Measurements from ENCODE around the gene PXN.
A peak's percentile ranks its signal among the peaks of the same experiment; 100 is the strongest.

PXN gene

DNA sequence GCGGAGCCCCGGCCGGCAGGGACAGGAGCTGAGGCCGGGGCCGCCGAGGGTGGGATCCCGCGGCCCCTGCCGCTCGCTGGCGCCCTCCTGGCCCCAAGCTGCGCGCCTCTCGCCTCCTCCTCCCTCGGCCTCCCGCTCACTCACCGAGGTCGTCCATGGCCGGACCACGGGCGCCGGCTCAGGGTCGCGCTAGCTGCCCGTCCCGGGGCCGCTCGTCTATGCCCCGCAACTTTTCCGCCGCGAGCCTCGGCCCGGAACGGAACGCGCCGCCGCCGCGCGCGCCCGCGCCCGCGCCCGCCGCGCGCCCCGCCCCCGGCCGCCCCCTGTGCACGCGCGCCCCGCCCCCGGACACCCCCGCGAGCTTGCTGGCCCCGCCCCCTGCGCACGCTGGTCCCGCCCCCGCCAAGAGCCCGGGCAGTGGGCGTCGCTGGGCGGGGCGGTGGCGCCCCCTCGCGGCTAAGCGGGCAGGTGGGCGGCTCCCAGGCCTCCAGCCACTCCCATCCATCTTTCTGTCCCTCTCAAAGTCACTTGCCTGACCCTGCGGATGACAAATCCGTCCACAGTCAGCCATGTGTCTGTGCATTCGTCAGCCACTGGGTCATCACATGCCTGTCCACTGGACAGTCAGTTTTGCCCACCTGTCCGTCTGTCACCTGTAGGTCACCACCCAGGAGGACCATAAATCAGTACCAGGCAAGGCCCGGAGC, at the start of gene PXN:
Gene PXN, minus strand, starts transcription at position 258 of the 707 bp plus-strand sequence. Its CDS starts 101 bp downstream, at position 157.
- DNase-seq: peak; percentile 64

DNA sequence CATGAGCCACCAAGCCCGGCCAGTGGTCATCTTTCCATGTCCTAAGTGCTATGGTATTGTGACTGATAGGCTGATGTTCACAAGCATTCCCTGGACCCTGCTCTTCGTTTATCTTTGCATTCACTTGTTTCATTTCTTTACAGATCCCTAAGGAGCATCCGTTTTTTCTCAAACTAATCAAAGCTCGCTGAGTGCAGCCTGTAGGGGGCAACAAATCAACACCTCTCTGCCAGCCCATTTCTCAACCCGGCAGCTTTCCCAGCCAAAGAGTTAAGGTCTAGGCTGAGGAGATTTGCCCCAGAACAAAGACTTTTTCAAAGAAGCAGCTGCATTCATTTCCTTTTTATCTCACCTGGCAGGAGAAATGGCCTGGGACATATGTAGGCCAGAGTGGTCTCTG, 48.7 kb upstream of the PXN start:
- no peak for DNase-seq

DNA sequence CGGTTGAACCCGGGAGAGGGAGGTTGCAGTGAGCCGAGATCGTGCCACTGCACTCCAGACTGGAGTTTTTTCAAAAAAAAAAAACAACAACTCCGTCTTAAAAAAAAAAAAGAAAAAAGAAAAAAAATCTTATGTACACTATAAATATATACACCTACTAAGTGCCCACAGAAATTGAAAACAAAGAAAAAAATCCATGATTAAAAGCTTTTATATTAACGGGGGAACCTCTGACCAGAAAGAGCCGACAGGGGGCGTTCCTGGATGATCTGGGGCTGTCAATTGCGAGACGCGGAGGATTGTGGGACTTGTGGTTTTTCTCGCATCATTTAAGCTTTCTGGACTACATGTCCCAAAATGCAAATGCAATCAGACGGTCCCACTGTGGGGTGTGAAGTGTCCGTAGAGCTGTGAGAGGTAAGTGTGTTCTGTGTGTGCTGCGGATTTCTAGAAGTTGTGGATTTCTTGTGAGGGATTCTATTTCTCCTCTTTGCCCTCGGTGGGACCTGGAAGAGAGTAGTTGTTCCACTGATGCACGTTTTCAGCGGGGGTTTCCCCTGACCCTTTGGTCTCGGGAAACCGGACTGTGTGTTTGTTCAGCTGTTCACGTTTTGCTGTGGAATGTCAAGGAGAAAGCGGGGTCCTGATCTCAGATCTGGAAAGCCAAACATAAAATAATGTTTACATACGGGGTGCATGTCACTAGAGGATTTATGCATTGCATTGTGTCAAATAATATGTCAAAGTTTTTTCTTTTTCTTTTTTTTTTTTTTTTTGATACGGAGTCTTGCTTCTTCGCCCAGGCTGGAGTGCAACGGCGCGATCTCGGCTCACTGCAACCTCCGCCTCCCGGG, 36.7 kb upstream of the PXN start, which contains the start of gene SIRT4:
Gene SIRT4, plus strand, starts transcription at position 360 of the 854 bp plus-strand sequence. CDS start 1,241 bp downstream, outside the sequence.
- DNase-seq: peak; percentile 87

DNA sequence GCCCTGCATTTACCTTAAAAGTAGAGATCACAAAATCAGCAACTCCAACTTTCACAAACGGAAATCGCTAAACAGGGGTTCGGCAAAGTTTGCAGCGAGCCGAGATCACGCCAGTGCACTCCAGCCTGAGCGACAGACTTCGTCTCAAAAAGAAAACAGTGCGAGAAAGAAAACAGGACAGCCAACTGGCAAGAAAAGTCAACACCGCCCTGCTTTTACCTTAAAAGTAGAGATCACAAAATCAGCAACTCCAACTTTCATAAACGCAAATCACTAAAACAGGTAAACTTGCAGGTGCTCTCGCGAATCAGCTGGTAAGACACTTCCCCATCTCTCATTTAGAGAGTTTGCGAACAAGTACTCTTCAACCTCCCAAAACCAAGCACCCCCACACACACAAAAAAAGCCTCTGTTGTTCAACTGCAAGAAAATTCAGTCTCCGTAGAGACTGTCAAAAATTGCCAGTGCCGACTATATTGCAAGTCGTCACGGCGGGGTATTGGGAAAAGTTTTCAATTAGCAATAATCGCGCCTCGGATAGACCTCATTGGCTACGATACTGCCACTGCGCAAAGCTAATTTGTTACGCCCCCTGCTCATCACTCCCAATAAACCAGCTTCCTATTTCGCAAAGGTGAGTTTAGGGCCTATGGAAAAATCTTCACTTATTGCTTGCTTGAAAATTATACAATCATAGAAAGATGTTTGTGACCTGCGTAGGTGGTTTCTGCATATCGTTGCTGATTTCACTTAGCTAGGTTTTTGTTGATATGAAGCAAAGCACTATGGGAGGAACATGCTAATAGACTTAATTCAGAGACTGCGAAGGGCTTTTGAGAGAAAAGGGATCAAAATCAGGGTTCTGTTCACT, 27.4 kb upstream of the PXN start, which contains the start of gene RNU4-1:
Gene RNU4-1, minus strand, starts transcription at position 577 of the 871 bp plus-strand sequence.
- DNase-seq: peak; percentile 70

DNA sequence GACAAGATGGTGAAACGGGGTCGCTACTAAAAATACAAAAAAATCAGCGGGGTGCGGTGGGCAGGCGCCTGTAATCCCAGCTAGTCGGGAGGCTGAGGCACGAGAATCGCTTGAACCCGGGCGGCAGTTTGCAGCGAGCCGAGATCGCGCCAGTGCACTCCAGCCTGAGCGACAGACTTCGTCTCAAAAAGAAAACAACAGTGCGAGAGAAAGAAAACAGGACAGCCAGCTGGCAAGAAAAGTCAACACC, 26.8 kb upstream of the PXN start:
- DNase-seq: no peak

DNA sequence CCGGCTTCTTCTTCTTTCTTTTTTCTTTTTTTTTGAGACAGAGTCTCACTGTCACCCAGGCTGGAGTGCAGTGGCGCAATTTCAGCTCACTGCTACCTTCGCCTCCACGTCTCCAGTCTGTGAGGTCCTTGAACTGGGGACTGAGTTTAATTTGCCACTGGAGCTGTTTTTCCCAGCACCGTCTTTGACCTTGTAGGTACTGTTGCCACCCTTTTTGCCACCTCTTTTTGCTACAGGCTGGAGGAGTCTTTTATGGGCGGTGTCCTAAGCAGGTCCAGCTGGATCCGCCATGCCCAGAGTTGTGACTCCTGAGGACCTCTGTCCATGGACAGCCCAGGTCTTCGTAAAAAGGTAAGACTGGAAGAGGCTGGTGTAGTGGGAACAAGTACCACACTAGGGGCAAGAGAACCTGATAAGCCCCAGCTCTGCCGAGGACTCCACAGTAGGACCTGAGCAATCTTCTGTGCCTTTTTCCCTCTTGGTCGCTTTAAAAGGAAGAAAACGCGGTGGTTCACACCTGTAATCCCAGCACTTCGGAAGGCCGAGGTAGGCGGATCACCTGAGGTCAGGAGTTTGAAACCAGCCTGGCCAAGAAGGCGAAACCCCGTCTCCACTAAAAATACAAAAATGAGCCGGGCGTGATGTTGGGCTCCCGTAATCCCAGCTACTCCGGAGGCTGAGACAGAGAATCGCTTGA, 25.2 kb upstream of the PXN start:
- peak; percentile 11 for DNase-seq

DNA sequence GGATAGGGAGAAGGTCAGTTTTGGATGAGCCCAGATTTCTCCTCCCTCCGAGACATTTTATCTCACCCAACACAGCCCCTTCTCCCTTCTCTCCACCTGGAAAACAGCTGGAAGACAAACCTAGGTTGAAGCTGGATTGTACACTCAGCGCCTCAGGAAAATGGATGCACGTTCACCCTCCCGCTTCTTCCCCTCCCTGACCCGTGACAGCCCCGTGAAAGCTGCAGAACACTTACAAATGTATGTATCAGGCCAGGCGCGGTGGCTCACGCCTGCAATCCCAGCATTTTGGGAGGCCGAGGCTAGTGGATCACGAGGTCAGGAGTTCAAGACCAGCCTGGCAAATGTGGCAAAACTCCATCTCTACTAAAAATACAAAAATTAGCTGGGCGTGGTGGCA, 22.0 kb upstream of the PXN start:
- no peak for DNase-seq

DNA sequence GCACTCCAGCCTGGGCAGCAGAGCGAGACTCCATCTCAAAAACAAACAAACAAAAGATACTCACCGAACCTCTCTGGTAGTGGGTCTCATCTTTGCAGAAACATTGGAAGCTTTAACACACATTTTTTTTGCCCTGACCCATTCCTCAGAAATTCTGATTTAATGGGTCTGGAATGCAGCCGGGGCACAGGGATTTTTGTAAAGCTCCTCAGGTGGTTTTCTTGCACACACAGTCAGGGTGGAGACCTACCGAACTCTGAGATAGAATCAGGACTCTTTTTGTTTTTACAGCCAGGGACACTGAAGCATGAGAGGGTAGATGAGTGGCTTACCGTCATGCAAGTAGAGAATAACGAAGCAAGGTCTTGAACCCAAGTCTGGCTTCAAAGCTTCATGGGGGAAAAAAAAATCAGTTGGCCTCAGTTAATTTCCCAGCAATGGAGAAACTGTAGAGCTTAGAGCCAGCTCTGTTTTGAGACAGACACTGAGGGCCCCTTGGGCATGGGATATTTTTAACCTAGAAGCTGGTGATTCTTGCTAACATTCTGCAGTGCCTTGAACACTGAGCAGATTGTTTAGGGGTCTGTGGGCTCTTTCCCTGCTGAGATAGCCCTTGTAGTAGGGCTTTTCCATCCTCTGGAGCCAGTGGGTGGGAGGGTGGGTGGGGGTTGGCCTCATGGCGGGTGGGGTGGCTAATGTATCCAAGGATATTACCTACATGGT, 21.4 kb upstream of the PXN start:
- no peak for DNase-seq

DNA sequence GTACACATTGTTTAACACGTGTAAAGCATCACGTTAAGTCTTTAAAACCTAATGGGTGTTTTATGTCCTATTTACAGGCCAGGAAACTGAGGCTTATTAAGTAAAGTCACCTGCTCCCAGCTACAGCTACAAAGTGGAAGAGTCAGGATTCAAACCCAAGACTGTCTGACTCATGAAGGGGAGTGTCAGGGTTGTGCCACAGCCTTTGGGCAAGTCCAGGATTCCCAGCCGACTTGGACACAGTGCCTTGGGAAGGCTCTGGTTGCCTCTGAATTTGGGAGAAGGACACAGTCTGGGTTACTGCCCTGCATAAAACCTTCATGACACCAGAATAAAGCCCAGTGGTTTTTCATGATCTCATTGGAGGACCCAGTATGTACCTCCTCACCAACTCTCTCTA, 18.9 kb upstream of the PXN start:
- DNase-seq: no peak

DNA sequence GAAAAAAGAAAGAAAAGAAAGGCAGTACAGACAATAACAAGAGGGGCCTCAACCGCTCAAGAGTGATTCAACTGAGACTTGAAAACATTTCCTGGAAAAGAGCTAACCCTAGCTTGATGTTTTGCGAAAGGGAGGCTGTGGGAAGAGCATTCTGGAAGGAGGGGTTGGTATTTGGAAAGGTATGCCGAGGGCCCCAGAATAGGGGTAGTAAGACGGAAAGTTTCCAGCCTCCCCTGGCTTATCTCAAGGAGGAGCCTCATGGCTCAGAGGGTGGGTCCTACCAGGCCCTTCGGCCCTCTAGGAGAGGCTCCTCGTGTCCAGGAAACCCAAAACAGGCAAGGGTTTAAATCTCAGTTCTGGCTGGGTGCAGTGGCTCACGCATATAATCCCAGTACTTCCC, 17.8 kb upstream of the PXN start:
- DNase-seq: no peak

DNA sequence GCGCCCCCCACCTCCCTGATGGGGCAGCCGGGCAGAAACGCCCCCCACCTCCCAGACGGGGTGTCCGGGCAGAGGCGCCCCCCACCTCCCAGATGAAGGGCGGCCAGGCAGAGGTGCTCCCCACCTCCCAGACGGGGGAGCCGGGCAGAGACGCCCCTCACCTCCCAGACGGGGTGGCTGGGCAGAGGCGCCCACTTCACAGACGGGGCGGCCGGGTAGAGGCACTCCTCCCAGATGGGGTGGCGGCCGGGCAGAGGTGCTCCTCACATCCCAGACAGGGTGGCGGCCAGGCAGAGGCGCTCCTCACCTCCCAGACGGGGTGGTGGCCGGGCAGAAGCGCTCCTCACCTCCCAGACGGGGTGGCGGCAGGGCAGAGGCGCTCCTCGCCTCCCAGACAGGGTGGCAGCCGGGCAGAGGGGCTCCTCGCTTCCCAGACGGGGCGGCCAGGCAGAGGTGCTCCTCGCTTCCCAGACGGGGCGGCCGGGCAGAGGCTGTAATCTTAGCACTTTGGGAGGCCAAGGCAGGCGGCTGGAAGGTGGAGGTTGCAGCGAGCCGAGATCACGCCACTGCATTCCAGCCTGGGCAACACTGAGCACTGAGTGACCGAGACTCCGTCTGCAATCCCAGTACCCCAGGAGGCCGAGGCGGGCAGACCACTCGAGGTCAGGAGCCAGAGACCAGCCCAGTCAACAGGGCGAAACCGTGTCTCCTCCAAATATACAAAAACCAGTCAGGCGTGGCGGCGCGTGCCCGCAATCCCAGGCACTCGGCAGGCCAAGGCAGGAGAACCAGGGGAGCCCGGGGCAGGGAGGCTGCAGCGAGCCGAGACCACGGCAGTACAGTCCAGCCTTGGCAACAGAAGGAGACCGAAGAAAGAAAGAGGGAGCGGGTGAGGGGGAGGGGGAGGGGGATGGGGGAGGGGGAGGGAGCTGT, 12.9 kb upstream of the PXN start:
- no peak for DNase-seq

DNA sequence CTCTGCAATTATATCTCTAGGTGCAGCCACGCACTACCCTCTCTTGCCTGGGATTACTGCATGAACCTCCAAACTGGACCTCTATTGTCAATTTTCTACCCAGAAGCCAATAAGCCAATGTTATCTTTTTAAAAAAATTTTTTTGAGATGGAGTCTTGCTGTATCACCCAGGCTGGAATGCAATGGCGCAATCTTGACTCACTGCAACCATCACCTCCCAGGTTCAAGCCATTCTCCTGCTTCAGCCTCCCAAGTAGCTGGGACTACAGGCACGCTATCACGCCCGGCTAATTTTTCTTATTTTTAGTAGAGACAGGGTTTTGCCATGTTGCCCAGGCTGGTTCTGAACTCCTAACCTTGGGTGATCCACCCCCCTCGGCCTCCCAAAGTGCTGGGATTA, 11.2 kb upstream of the PXN start:
- no peak for DNase-seq

DNA sequence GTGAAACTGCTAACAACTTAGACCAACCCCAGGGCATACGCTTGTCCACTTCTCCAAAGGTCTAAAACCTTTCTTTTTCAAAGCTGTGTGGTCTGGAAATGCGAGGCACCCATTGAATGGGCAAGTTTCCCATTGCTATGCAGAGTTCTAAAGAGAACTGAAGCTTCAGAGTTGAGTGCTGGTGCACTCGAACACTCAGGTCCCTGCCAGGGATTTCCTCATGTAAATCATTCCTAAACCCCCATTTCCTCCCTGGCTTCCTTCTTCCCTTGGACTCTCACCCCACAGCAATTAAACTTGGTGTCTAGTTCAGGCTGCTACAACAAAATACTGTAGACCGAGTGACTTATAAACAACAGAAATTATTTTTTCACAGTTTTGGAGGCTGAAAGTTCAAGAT, 2.2 kb upstream of the PXN start:
- DNase-seq: no peak

DNA sequence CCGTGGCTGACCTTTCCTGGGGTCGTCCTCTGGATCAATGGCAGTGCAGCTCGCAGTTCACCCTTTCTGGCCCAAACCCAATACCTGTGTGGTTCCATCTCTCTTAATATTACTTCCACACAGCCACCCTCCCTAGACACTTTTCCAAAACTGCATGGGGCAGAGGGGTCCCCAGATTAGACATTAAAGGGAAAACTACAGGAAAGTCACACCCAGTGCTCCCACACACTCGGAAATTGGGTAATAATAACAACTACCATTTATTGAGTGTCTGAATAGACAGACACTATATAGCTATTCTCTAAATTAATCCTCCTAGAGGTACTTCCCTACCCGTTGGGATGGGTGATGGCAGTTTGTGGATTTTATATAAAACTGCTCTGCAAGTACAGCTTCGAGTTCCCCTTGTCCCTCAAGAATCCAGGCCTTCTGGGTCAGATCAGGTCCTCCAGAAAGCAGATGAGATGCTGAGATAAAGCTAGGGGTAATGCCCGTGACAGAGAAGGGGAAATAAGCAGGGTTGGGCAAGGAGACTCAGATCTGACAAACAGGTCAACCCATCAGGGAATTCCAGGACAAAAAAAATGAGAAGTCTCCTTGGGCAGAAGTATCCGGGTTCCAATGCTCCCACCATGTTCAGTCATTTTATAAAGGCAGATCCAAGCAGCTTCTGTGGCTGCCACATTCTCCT, 795 bp upstream of the PXN start:
- DNase-seq: no peak

DNA sequence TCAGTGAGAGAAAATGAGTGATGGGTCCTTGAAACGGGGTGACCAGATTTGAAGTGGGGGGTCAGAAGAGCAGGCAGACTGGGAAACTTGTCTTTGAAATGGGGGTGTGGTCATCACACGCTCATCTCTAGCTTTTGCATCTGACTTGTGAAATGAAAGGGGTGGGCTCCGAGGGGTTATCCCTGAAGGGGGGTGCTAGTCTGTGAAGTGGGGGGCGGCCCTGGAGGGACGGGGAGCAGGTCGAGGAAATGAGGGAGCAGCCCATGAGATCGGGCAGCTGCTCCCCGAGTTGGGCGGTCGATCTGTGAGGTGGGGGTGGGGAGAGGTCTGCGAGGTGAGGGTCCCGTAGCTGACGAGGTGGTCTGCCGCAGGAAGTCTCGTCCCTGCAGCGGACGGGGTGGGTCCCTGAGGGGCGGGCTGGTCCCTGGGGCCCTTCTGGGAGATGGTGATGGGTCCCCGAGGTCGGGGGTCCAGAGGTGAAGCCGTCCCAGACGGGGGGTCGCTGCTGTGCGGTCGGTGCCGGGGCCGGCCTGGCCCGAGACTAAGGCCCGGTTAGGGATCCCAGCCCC, 542 bp downstream of the PXN start:
- no peak for DNase-seq

DNA sequence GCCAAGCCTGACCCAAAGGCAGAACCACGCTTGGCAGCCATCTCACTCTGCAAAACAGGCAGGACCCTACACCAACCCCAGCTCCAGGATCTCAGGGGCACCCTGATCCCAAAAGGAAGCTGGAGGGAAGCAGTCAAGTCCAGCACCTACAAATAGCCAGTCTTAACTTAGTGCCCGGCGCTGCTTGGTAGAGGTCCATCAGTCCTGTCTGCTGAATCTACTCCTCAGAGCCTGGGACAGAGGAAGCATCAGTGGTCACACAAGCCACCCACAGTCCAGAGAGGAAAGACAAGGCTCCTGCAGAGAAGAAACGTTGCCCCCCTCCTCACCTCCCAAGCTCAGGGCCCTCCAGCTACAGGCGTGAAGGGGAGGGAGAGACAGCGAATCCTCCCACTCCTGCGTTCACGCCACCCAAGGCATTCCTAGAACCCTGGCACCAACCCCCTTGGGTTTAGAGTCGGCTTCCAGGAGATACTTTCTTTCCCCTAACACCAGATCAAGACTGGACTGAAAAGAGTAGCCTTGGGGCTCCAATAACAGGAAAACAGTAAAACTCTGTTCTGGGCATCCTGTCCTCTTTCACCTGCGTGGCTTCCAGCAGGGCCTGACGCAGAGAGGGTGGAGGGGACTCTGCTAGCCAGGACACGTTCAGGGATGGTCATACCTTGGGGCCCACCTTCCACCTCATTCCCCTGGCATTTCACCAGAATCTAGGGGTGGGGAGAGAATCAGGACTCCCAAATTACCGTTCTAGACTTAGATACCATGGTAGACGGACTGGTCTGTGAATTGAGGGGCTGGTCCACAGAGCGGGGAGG, 1.2 kb downstream of the PXN start:
- no peak for DNase-seq

DNA sequence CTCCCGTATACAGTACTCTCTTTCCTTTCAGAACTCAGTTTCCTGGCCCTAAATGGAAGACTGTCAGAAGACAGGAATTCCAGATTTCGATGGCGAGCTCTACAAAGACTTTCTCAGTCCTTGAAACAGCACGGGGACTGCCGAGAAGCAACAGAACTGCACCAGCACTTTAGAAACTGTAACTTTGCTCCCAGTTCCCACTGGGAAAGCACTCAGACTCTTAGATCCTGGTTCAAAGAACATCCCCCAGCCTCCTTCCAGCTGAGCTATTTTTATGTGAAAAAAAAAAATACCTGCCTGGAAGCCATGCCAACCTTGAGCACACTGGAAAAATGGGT, 1.8 kb downstream of the PXN start:
- DNase-seq: no peak

DNA sequence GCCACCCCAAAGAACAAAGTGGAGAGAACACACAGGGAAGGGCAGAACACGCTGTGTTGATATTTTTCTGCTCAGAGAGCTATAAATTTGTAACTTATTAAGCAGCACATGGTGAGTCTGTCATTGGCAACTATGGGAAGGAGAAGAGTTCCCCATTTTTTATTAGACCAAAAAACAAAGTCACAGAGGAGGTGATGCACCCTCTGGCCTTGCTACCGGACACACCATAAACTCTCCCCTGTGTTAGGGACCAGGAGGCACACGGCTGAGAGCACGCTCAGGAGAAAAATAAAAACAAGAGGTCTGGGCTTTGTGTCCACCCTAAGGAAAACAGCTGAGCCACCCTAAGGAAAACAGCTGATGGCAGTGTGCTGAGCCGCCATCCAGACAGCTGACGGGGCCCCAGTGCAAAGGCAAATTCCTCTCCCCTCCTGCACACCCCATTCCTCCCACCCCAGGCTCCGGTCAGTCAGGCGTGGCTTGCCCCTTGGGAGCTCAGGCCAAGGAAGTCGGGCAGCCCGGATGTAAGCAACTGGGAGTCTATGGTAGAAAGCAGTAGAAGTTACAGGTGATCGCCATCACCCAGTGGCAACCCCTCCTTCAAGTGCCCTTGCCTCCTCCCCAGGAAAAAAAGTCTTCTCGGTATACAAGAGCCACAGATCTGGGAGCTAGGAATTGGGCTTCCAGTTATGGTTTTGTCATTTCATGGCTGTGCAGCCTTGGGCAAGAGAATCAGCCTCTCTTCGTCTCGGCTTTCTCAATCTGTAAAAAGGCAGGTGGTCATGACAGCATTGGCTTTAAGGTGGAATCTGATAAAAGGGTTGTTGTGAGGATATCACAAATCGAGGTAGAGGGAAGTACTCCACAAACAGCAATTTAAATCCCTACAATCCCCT, 2.4 kb downstream of the PXN start:
- no peak for DNase-seq

All from NCI-H510A (cell line).